Adrenal gland (tissue), 5 donors: Measurements from ENCODE around the gene RAB33B.

Source experiments
- CTCF ChIP-seq, 6 experiments: fragments of 450-650 bp in 4 of 6; fragments of 200-600 bp in 2 of 6; sonication (generic) in 1 of 6; IDR thresholded peaks; 1 replicate in 5 of 6; 2 replicates in 1 of 6; pipeline versions ENCODE4 v1.5.1 to v1.8.0; 2016 to 2021; ENCODE audit warnings: antibody characterized with exemption in 6 of 6, mild to moderate bottlenecking in 2 of 6, moderate library complexity in 1 of 6
- POLR2A ChIP-seq, 2 donors: fragments of 450-650 bp; IDR thresholded peaks; one replicate each; pipeline ENCODE4 v1.6.1; 2017; ENCODE audit warnings: antibody characterized with exemption in 2 of 2, mild to moderate bottlenecking in 2 of 2, moderate library complexity in 1 of 2
- donor health status: DM: no; HTN: no; CAD: no.

- TF ChIP-seq CTCF (IDR thresholded peaks at IDR 0.05) (no peak), POLR2A (IDR thresholded peaks at IDR 0.05) (no peak)
Measured at GRCh38 chr4:139455126-139455538, 1.2 kb downstream of the RAB33B start.
